ENCODE measurements around the gene FBP2.

Gene FBP2

GRCh38 chr9:94593459-94594345 is at the start of gene FBP2:
Gene FBP2, minus strand, starts transcription at chr9:94593824. Its CDS starts 98 bp downstream, at chr9:94593726.
- in situ Hi-C loops (cut with HindIII; ENCODE audit: low sequenced_read_pairs): no loop called here

- in situ Hi-C loops (cut with HindIII; ENCODE audit: low sequenced_read_pairs): no loop called here
These were observed 49.6 kb upstream of the FBP2 start for GRCh38 chr9:94643176-94643575.

GRCh38 chr9:94642501-94642900 is 48.9 kb upstream of the FBP2 start:
- in situ Hi-C loops (cut with HindIII; ENCODE audit: low sequenced_read_pairs): no loop called here

- in situ Hi-C loops (cut with HindIII; ENCODE audit: low sequenced_read_pairs): no loop called here
These were observed 46.4 kb upstream of the FBP2 start for GRCh38 chr9:94639999-94640376.

GRCh38 chr9:94639061-94639998 is 45.7 kb upstream of the FBP2 start, which contains the start of gene FBP1:
Gene FBP1, minus strand, starts transcription at chr9:94639518. Its CDS starts 208 bp downstream, at chr9:94639310.
- in situ Hi-C loops (cut with HindIII; ENCODE audit: low sequenced_read_pairs): no loop called here

DNA sequence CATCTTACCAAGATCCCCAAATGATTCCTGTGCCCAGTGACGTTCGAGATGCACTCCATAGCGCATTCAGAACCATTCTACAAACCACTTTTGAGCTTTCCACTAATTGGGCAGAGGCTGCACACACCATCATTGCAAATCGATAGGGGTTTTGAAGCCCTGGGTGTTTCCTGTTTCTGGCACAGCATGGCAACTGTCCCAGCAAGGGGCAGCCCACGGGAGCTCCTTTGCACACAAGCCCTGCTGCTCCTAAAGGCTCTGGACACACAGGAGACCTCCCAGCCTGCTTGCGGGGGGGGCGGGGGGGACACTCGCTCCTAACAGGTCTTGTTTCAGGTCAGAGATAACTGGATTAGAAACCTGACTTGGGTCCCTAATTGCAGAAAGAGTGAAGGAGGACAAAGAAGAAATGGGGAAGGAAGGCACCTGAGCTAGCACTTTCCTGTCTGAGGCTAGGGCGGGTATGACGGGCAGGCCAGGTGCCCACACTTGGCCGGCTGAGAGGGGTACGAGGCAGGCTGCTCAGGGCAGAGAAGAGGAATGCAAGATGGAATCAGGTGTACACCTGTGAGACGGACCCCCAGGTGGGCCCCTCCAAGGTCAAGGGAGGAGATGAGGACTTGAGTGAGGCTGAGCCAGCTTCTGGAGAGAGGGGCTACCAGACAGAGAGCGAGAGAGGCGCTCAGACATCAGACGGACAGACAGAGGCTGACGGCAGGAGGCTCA is 44.9 kb upstream of the FBP2 start:
- in situ Hi-C loops (cut with HindIII; ENCODE audit: low sequenced_read_pairs): no loop called here

- in situ Hi-C loops (cut with HindIII; ENCODE audit: low sequenced_read_pairs): no loop called here
These were observed 39.1 kb upstream of the FBP2 start for GRCh38 chr9:94632737-94633136.

DNA sequence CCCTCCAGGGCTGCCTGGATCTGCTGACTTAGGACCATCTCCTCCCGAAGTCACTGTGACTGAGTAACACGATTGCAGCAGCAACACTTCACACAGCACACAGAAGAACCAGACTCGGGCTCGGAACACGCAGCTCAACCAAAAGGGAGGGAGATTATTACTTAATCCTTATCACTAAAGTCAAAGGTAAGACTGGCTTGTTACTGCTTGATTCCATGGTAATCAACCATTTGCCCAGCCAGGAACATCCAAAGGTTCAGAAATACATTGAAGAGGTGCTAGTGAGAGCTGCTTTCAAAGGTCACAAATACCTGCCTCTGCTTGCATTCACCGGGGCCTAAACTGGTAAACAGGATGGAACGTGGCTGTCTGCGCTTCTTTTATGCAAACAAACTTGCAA is 38.0 kb upstream of the FBP2 start:
- in situ Hi-C loops (cut with HindIII; ENCODE audit: low sequenced_read_pairs): no loop called here

GRCh38 chr9:94630833-94631232 is 37.2 kb upstream of the FBP2 start:
- in situ Hi-C loops (cut with HindIII; ENCODE audit: low sequenced_read_pairs): no loop called here

- in situ Hi-C loops (cut with HindIII; ENCODE audit: low sequenced_read_pairs): no loop called here
These were observed 36.7 kb upstream of the FBP2 start for GRCh38 chr9:94630281-94630680.

- in situ Hi-C loops (cut with HindIII; ENCODE audit: low sequenced_read_pairs): no loop called here
These were observed 33.7 kb upstream of the FBP2 start for GRCh38 chr9:94627287-94627686.

DNA sequence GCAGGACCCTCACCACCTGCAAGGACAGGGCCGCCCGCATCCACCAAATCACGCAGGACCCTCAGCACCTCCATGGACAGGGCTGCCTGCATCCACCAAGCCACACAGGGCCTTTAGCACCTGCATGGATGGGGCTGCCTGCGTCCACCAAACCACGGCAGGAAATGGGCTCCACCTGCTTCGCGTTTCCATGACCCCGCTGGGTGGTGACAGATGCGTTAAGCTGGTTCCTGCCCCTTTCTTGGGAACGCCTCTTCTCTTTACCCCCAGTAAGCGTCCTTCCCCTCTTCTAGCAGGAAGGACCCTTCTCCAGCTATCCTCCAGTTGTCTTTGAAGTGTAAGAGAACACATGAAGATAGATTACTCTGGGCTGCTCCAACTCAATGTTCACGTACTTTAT is 32.2 kb upstream of the FBP2 start:
- in situ Hi-C loops (cut with HindIII; ENCODE audit: low sequenced_read_pairs): no loop called here

DNA sequence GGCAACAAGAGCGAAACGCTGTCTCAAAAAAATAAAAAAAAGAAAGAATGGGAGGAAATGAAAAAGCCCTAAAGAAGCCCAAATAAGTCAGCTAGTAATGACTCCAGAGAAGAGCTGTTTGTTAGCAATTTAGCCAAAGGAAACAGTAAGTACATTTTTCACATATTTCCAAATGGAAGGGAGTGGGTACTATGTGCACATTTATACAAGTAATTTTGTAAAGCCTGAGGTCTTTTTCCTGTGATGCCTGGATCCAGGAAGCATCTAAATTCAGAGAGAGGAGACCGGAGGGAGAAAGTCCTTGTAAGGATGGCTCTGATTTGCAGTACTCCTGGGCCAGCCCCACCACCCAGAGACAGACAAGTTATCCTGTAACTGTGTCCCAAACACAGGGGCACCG is 31.0 kb upstream of the FBP2 start:
- in situ Hi-C loops (cut with HindIII; ENCODE audit: low sequenced_read_pairs): no loop called here

GRCh38 chr9:94623253-94623652 is 29.6 kb upstream of the FBP2 start:
- in situ Hi-C loops (cut with HindIII; ENCODE audit: low sequenced_read_pairs): no loop called here

- in situ Hi-C loops (cut with HindIII; ENCODE audit: low sequenced_read_pairs): no loop called here
These were observed 28.6 kb upstream of the FBP2 start for GRCh38 chr9:94622087-94622800.

DNA sequence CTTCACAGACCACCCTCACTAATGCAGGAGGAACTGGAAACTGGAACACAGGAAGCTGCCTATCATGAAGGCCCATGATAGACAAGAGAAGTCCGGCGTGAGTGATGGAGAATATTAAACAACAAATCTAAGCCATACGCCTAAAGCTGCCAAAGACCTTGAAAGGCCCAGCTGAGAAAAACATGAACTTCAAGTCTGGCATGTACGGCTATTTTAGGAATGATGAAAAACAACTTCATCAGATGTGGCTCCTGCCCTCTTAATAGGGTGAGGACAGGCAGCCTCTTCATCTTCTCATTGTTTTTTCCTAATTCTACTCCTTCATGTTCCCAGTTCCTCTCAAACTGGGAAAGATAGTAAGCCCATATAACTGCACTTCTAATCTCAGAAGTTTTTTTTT is 25.4 kb upstream of the FBP2 start:
- in situ Hi-C loops (cut with HindIII; ENCODE audit: low sequenced_read_pairs): no loop called here

GRCh38 chr9:94613003-94613402 is 19.4 kb upstream of the FBP2 start:
- in situ Hi-C loops (cut with HindIII; ENCODE audit: low sequenced_read_pairs): no loop called here

- in situ Hi-C loops (cut with HindIII; ENCODE audit: low sequenced_read_pairs): no loop called here
These were observed 18.4 kb upstream of the FBP2 start for GRCh38 chr9:94612071-94612470.

DNA sequence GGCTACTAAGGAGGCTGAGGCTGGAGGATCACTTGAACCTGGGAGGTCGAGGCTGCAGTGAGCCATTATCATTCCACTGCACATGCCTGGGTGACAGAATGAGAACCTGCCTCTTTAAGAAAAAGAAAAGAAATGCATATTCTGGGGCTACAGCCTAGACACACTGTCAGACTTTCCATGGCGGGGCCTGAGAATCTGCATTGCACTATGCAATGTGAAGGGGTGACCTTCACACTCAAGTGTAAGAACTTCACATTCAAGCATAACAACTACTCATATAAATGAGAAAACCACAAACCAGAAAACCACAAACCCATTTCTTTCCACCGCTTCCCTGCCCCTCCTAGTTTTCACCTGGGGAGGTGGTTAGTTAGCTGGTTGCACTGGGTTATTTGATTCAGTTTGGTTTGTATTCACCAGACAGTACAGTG is 18.0 kb upstream of the FBP2 start:
- in situ Hi-C loops (cut with HindIII; ENCODE audit: low sequenced_read_pairs): no loop called here

DNA sequence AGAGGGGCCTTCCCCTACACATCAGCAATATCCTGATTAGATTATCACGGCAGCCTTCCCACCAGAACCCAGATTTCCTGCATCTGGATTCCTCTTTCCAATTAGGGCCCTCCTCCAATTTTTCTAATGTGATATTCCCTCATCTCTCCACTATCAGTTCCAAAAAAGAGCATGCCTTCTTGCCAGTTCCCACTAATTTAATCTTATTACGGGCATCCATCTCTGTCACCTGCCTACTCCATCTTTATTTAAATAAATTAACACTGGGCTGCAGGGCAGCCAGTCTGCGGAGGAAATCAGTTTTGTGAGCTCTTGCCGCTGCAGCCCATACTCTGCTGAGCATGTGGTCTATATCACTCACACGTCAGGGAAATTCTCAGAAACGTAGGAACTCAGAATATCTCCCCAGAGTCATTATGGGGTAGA is 16.6 kb upstream of the FBP2 start:
- in situ Hi-C loops (cut with HindIII; ENCODE audit: low sequenced_read_pairs): no loop called here

- in situ Hi-C loops (cut with HindIII; ENCODE audit: low sequenced_read_pairs): no loop called here
These were observed 13.7 kb upstream of the FBP2 start for GRCh38 chr9:94607423-94607691.

Data from DLD1 (cell line).